GM23338 (cell line): ENCODE measurements around the gene DUS2. TPM values are rescaled to one million over a fixed set of nuclear protein-coding genes. Genes with fewer than 3 reads are reported as not detected.

Experiments used
- ATAC-seq: fragments of 200-7000 bp; cut with Tn5 transposase; 3 replicates; pipeline ENCODE4 v1.9.1; 2020
- DNase-seq: peaks from one replicate; pipeline ENCODE4 v3.0.0-alpha.2; 2015; ENCODE audit warnings: low spot score
- H2AFZ ChIP-seq: fragments of 200-600 bp; sonication (generic); 2 replicates; pipeline ENCODE4 v1.8.0; 2016; ENCODE audit warnings: antibody characterized with exemption, mild to moderate bottlenecking, moderate library complexity
- H3F3A ChIP-seq: fragments of 200-600 bp; sonication (generic); replicated peaks from 2 replicates; pipeline ENCODE4 v1.8.0; 2017; ENCODE audit warnings: antibody characterized with exemption, mixed run types, low read depth
- H3K27ac ChIP-seq: fragments of 200-600 bp; sonication (generic); 2 replicates; pipeline ENCODE4 v1.6.1; 2016; ENCODE audit warnings: low read depth
- H3K27me3 ChIP-seq: fragments of 200-600 bp; sonication (generic); 2 replicates; pipeline ENCODE4 v1.8.0; 2016; ENCODE audit warnings: mild to moderate bottlenecking, mixed run types, moderate library complexity; ENCODE audit not compliant: insufficient read depth
- H3K36me3 ChIP-seq: fragments of 200-600 bp; sonication (generic); 2 replicates; pipeline ENCODE4 v1.8.0; 2016; ENCODE audit warnings: mild to moderate bottlenecking; ENCODE audit not compliant: insufficient read depth
- H3K4me1 ChIP-seq: fragments of 200-600 bp; sonication (generic); 2 replicates; pipeline ENCODE4 v1.8.0; 2016; ENCODE audit warnings: mild to moderate bottlenecking, moderate library complexity; ENCODE audit not compliant: insufficient read depth
- H3K4me2 ChIP-seq: fragments of 200-600 bp; sonication (generic); 2 replicates; pipeline ENCODE4 v1.7.1; 2017; ENCODE audit warnings: mixed run types
- H3K4me3 ChIP-seq: fragments of 200-600 bp; sonication (generic); 2 replicates; pipeline ENCODE4 v1.6.1; 2016; ENCODE audit warnings: mixed run types
- H3K79me2 ChIP-seq: fragments of 200-600 bp; sonication (generic); replicated peaks from 2 replicates; pipeline ENCODE4 v1.8.0; 2017; ENCODE audit warnings: mild to moderate bottlenecking; ENCODE audit not compliant: insufficient read depth
- H3K9me2 ChIP-seq: fragments of 200-600 bp; sonication (generic); 2 replicates; pipeline ENCODE4 v1.8.0; 2017; ENCODE audit not compliant: insufficient read depth
- H4K20me1 ChIP-seq: fragments of 200-600 bp; sonication (generic); replicated peaks from 2 replicates; pipeline ENCODE4 v1.8.0; 2017; ENCODE audit warnings: mild to moderate bottlenecking; ENCODE audit not compliant: insufficient read depth
- H3K27ac Mint-ChIP-seq: 2 replicates; pipeline ENCODE4 v1.8.0; 2020; ENCODE audit warnings: inconsistent platforms, mild to moderate bottlenecking, moderate library complexity, mixed read lengths
- H3K27me3 Mint-ChIP-seq: 3 replicates; pipeline ENCODE4 v1.8.0; 2022; ENCODE audit warnings: low read depth, mild to moderate bottlenecking, moderate library complexity, mixed read lengths, inconsistent platforms; ENCODE audit not compliant: insufficient read depth, poor library complexity
- H3K36me3 Mint-ChIP-seq: 3 replicates; pipeline ENCODE4 v1.8.0; 2021; ENCODE audit warnings: low read depth, mild to moderate bottlenecking, inconsistent platforms, moderate library complexity, mixed read lengths
- H3K4me1 Mint-ChIP-seq: 3 replicates; pipeline ENCODE4 v1.8.0; 2020; ENCODE audit warnings: mild to moderate bottlenecking, inconsistent platforms, mixed read lengths
- H3K4me3 Mint-ChIP-seq: 3 replicates; pipeline ENCODE4 v1.8.0; 2021; ENCODE audit warnings: moderate library complexity, mild to moderate bottlenecking, inconsistent platforms, mixed read lengths
- H3K9me3 Mint-ChIP-seq: 3 replicates; pipeline ENCODE4 v1.8.0; 2020; ENCODE audit warnings: moderate library complexity, mild to moderate bottlenecking, inconsistent platforms, mixed read lengths
- CREB1 ChIP-seq: fragments of 250-450 bp; sonication (Bioruptor Pico); IDR thresholded peaks from 2 replicates; pipeline ENCODE4 v1.5.0; 2020; ENCODE audit warnings: low read depth, mild to moderate bottlenecking, moderate library complexity
- EZH2 ChIP-seq: fragments of 200-600 bp; sonication (generic); IDR thresholded peaks from one replicate; pipeline ENCODE4 v1.8.0; 2017; ENCODE audit warnings: antibody characterized with exemption, mild to moderate bottlenecking, low read depth; ENCODE audit not compliant: unreplicated experiment
- EZH2phosphoT487 ChIP-seq: fragments of 200-600 bp; sonication (generic); IDR thresholded peaks from one replicate; pipeline ENCODE4 v1.8.1; 2018; ENCODE audit warnings: antibody characterized with exemption; ENCODE audit not compliant: unreplicated experiment
- JUNB ChIP-seq: IDR thresholded peaks from one replicate; pipeline ENCODE4 v1.6.1; 2016; ENCODE audit warnings: antibody characterized with exemption; ENCODE audit not compliant: unreplicated experiment
- NANOG ChIP-seq: IDR thresholded peaks from 2 replicates; pipeline ENCODE4 v1.6.1; 2016; ENCODE audit warnings: antibody characterized with exemption, borderline replicate concordance
- POLR2AphosphoS5 ChIP-seq: IDR thresholded peaks from 2 replicates; pipeline ENCODE4 v1.6.1; 2016; ENCODE audit warnings: antibody characterized with exemption, low read depth
- STAT1 ChIP-seq: IDR thresholded peaks from one replicate; pipeline ENCODE4 v1.6.1; 2016; ENCODE audit warnings: antibody characterized with exemption; ENCODE audit not compliant: unreplicated experiment
- ZNF114 ChIP-seq: fragments of 250-450 bp; sonication (Bioruptor Pico); IDR thresholded peaks from 2 replicates; pipeline ENCODE4 v1.5.0; 2020; ENCODE audit warnings: mild to moderate bottlenecking, moderate library complexity
- ZNF331 ChIP-seq: fragments of 250-450 bp; sonication (Bioruptor Pico); IDR thresholded peaks from 2 replicates; pipeline ENCODE4 v1.5.0; 2020; ENCODE audit warnings: low read depth, mild to moderate bottlenecking, moderate library complexity
- polyA plus RNA-seq: library from polyadenylated mRNA; unstranded; fragments of >200 nt; fragmentation: Nextera tagmentation; extraction: Ambion mirVana; gene quantifications from 2 replicates; pipeline ENCODE4 v1.2.1, GENCODE V29; 2016
- total RNA-seq: library from RNA; depleted of rRNA; stranded (reverse); fragments of >200 nt; shearing (Covaris generic); gene quantifications from 2 replicates; pipeline ENCODE4 v1.2.3, GENCODE V29; 2014
- TF ChIP-seq, protein P1 (sequence below), 2 experiments: fragments of 200-600 bp in 1 of 2; sonication (generic) in 1 of 2; conservative IDR thresholded peaks; 2 replicates each; pipeline versions ENCODE4 v1.5.1 to v1.6.1; 2016 to 2017; ENCODE audit warnings: antibody characterized with exemption in 2 of 2, low read depth in 2 of 2, mild to moderate bottlenecking in 2 of 2, moderate library complexity in 1 of 2
- TF ChIP-seq, protein P2 (sequence below): IDR thresholded peaks from 2 replicates; pipeline ENCODE4 v1.6.1; 2016; ENCODE audit warnings: antibody characterized with exemption
- TF ChIP-seq, protein P3 (sequence below): IDR thresholded peaks from one replicate; pipeline ENCODE4 v1.6.1; 2018; ENCODE audit warnings: antibody characterized with exemption; ENCODE audit not compliant: unreplicated experiment

DUS2 gene
- total and polyA plus RNA-seq, 2 experiments from 2014 or later, result 13.3 to 26.4 TPM

DNA sequence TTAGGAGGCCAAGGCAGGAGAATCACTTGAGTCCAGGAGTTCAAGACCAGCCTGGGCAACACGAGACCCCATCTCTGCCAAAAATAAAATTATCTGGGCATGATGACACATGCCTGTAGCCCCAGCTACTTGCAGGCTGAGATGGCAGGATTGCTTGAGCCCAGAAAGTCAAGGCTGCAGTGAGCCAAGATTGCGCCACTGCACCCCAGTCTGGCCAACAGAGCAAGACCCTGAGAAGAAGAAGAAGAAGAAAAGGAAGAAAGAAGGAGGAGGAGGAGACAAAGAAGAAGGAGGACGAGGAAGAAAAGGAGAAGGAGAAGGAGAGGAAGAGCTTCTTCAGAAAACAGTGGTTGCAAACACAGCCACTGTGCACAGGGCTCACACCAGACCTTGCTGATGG, 34.4 kb upstream of the DUS2 start:
- H3K27ac Mint-ChIP-seq, result no peak overlapping the region
- H3K9me3 Mint-ChIP-seq, result peaks cover 4% of the 10 kb centered on the region; the same call in 1 of the 3 replicates
- ATAC-seq (no peak), DNase-seq (no peak)
- no peak for TF ChIP-seq CREB1 (CRISPR knock-in tag)
- no peak for TF ChIP-seq ZNF114 (CRISPR knock-in tag)
- no peak for TF ChIP-seq STAT1
- no peak for TF ChIP-seq EZH2phosphoT487
- TF ChIP-seq POLR2AphosphoS5, result no peak
- TF ChIP-seq ZNF331 (CRISPR knock-in tag), result no peak
- no peak for TF ChIP-seq EZH2
- TF ChIP-seq, protein P1, sequence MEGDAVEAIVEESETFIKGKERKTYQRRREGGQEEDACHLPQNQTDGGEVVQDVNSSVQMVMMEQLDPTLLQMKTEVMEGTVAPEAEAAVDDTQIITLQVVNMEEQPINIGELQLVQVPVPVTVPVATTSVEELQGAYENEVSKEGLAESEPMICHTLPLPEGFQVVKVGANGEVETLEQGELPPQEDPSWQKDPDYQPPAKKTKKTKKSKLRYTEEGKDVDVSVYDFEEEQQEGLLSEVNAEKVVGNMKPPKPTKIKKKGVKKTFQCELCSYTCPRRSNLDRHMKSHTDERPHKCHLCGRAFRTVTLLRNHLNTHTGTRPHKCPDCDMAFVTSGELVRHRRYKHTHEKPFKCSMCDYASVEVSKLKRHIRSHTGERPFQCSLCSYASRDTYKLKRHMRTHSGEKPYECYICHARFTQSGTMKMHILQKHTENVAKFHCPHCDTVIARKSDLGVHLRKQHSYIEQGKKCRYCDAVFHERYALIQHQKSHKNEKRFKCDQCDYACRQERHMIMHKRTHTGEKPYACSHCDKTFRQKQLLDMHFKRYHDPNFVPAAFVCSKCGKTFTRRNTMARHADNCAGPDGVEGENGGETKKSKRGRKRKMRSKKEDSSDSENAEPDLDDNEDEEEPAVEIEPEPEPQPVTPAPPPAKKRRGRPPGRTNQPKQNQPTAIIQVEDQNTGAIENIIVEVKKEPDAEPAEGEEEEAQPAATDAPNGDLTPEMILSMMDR (conservative IDR thresholded peaks at IDR 0.05; ENCODE audit: low read depth in 2 of 2), result no peak
- TF ChIP-seq, protein P2, sequence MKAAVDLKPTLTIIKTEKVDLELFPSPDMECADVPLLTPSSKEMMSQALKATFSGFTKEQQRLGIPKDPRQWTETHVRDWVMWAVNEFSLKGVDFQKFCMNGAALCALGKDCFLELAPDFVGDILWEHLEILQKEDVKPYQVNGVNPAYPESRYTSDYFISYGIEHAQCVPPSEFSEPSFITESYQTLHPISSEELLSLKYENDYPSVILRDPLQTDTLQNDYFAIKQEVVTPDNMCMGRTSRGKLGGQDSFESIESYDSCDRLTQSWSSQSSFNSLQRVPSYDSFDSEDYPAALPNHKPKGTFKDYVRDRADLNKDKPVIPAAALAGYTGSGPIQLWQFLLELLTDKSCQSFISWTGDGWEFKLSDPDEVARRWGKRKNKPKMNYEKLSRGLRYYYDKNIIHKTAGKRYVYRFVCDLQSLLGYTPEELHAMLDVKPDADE, result no peak
- no peak overlapping the region for H3K27ac ChIP-seq
- no peaks in the 10 kb centered on the region for H3K4me1 Mint-ChIP-seq
- no peaks in the 10 kb centered on the region for H3K36me3 ChIP-seq
- H3K36me3 Mint-ChIP-seq, result no peaks in the 10 kb centered on the region
- no peaks in the 10 kb centered on the region for H3K79me2 ChIP-seq
- H3K27me3 Mint-ChIP-seq, result peaks cover 18% of the 10 kb centered on the region
- no peak overlapping the region for H3K4me3 ChIP-seq
- peaks cover 3% of the 10 kb centered on the region; the same call in 1 of the 2 replicates for H3K9me2 ChIP-seq
- no peak overlapping the region for H3K4me2 ChIP-seq
- H2AFZ ChIP-seq, result no peak overlapping the region
- peaks cover 3% of the 10 kb centered on the region; the same call in 1 of the 2 replicates for H3K27me3 ChIP-seq
- no peaks in the 10 kb centered on the region for H3K4me1 ChIP-seq
- H3F3A ChIP-seq, result no peaks in the 10 kb centered on the region
- H3K4me3 Mint-ChIP-seq, result no peak overlapping the region
- no peaks in the 10 kb centered on the region for H4K20me1 ChIP-seq

DNA sequence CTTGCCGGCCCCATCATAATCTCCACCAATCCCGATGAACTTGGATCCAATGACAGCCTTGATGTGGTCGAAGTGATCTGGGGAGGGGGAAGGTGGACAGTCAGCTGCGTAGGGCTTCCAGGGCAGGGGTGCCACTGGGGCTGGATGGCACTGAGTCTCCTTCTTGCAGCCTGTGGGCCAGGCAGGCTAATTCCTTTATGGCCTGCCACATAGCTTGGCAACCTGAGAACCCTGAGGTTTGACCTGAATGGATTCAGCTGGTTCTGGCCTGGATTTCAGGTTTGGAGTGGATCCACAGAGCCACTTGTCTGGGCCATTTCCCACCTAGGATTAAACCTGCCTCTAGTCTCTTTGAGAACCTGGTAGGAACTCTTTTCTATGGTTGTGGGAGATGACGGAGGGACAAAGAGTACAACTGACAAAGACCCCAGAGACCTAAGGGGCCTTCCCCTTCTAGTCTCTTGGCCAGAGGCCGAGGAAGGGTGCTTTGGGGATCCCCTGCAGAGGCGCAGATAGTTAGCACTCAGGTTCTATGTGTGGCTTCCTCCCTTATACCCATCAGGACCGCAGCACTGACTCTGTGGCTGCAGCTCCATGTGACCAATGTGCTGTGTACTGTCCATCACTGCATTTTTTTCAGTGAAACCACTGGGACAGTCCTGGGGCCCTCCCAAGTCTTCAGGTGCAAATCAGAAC, 33.6 kb upstream of the DUS2 start:
- Histone ChIP-seq H3K36me3 (no peaks in the 10 kb centered on the region), H4K20me1 (no peaks in the 10 kb centered on the region), H3K4me1 (no peaks in the 10 kb centered on the region), H3K27me3 (peaks cover 3% of the 10 kb centered on the region; the same call in 1 of the 2 replicates), H2AFZ (no peak overlapping the region), H3K79me2 (no peaks in the 10 kb centered on the region), H3K4me3 (no peak overlapping the region), H3K4me2 (no peak overlapping the region), H3F3A (no peaks in the 10 kb centered on the region), H3K9me2 (peaks cover 3% of the 10 kb centered on the region; the same call in 1 of the 2 replicates), H3K27ac (no peak overlapping the region)
- no peak for DNase-seq
- Mint-ChIP-seq H3K27ac (no peak overlapping the region), H3K36me3 (no peaks in the 10 kb centered on the region), H3K27me3 (peaks cover 18% of the 10 kb centered on the region), H3K9me3 (peaks cover 4% of the 10 kb centered on the region; the same call in 1 of the 3 replicates), H3K4me1 (no peaks in the 10 kb centered on the region), H3K4me3 (no peak overlapping the region)
- ATAC-seq, result no peak
- TF ChIP-seq ZNF331 (CRISPR knock-in tag), result no peak
- TF ChIP-seq EZH2phosphoT487, result no peak
- no peak for TF ChIP-seq STAT1
- TF ChIP-seq, protein P1 (conservative IDR thresholded peaks at IDR 0.05; ENCODE audit: low read depth in 2 of 2), result no peak
- no peak for TF ChIP-seq JUNB
- no peak for TF ChIP-seq NANOG
- no peak for TF ChIP-seq CREB1 (CRISPR knock-in tag)
- no peak for TF ChIP-seq ZNF114 (CRISPR knock-in tag)
- TF ChIP-seq, protein P3, sequence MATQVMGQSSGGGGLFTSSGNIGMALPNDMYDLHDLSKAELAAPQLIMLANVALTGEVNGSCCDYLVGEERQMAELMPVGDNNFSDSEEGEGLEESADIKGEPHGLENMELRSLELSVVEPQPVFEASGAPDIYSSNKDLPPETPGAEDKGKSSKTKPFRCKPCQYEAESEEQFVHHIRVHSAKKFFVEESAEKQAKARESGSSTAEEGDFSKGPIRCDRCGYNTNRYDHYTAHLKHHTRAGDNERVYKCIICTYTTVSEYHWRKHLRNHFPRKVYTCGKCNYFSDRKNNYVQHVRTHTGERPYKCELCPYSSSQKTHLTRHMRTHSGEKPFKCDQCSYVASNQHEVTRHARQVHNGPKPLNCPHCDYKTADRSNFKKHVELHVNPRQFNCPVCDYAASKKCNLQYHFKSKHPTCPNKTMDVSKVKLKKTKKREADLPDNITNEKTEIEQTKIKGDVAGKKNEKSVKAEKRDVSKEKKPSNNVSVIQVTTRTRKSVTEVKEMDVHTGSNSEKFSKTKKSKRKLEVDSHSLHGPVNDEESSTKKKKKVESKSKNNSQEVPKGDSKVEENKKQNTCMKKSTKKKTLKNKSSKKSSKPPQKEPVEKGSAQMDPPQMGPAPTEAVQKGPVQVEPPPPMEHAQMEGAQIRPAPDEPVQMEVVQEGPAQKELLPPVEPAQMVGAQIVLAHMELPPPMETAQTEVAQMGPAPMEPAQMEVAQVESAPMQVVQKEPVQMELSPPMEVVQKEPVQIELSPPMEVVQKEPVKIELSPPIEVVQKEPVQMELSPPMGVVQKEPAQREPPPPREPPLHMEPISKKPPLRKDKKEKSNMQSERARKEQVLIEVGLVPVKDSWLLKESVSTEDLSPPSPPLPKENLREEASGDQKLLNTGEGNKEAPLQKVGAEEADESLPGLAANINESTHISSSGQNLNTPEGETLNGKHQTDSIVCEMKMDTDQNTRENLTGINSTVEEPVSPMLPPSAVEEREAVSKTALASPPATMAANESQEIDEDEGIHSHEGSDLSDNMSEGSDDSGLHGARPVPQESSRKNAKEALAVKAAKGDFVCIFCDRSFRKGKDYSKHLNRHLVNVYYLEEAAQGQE, result no peak
- TF ChIP-seq, protein P2, result no peak
- TF ChIP-seq EZH2, result no peak
- TF ChIP-seq POLR2AphosphoS5, result no peak
